GM13976 (cell line): ENCODE results near the gene MAIP1.
"Not testable (repeated sequence)": the region's sequence is repeated elsewhere in the genome, so short reads cannot be mapped to it uniquely, and the experiment has no call there.

Source experiments
- DNase-seq: peaks from one replicate; pipeline ENCODE4 v3.0.0; 2012; ENCODE audit warnings: low spot score
- CTCF ChIP-seq: IDR thresholded peaks from 2 replicates; pipeline ENCODE4 v1.5.1; 2012; ENCODE audit warnings: borderline replicate concordance, mild to moderate bottlenecking; ENCODE audit not compliant: insufficient read depth; ENCODE audit errors: extremely low read depth, missing control alignments, control extremely low read depth
- in situ Hi-C: fragments of 300-500 bp; cut with MboI; formaldehyde crosslinking; loops from one replicate; pipeline ENCODE4 v1.12.0; 2022; ENCODE audit warnings: low sequenced_read_pairs, mixed read lengths, inconsistent platforms; ENCODE audit not compliant: unreplicated experiment

MAIP1 gene

GRCh38 chr2:199955339-199956061 is at the start of gene MAIP1, which contains the start of gene TYW5:
MAIP1 (plus strand) TSS chr2:199955582; CDS start chr2:199955799, 217 bp downstream.
TYW5 (minus strand) TSS chr2:199955491; CDS start chr2:199955470, 21 bp downstream.
- peak; percentile 90 for DNase-seq
- no peak for TF ChIP-seq CTCF
- in situ Hi-C loops = no loop called here

GRCh38 chr2:199907008-199907714 is 48.2 kb upstream of the MAIP1 start:
- no peak for DNase-seq
- TF ChIP-seq CTCF = no peak
- in situ Hi-C loops = no loop called here

- in situ Hi-C loops = no loop called here
- no peak for TF ChIP-seq CTCF
- no peak for DNase-seq
These were observed 44.9 kb upstream of the MAIP1 start for GRCh38 chr2:199910338-199911051.

GRCh38 chr2:199911052-199911876 is 44.1 kb upstream of the MAIP1 start, which contains the start of gene C2orf69:
C2orf69 (plus strand) TSS chr2:199911293; CDS start chr2:199911439, 146 bp downstream.
- peak; percentile 94 for DNase-seq
- in situ Hi-C loops = no loop called here
- TF ChIP-seq CTCF = no peak

- in situ Hi-C loops = no loop called here
- DNase-seq = no peak
- no peak for TF ChIP-seq CTCF
These were observed 43.6 kb upstream of the MAIP1 start for GRCh38 chr2:199911877-199912161.

GRCh38 chr2:199912553-199913114 is 42.7 kb upstream of the MAIP1 start:
- DNase-seq, in situ Hi-C loops: not testable (repeated sequence)
